ENCODE measurements around the gene FGFBP2.

Gene FGFBP2

GRCh38 chr4:15989424-15989823 lies 26.4 kb upstream of the FGFBP2 start:
- POLR2A ChIA-PET: no interaction called here
- CTCF ChIA-PET: no interaction called here
- TF ChIP-seq BHLHE40 (IDR thresholded peaks at IDR 0.05; ENCODE audit: borderline replicate concordance): no peak
- TF ChIP-seq FOXA1 (IDR thresholded peaks at IDR 0.05): no peak
- no peak for TF ChIP-seq ARNT (IDR thresholded peaks at IDR 0.05)
- no peak for TF ChIP-seq NFRKB (IDR thresholded peaks at IDR 0.05)
- TF ChIP-seq CTBP1 (IDR thresholded peaks at IDR 0.05; ENCODE audit: borderline replicate concordance): no peak
- TF ChIP-seq SUZ12 (IDR thresholded peaks at IDR 0.05): no peak
- DNase-seq (ENCODE audit: extremely low spot score): no peak

GRCh38 chr4:15988222-15988621 lies 25.2 kb upstream of the FGFBP2 start:
- CTCF ChIA-PET: no interaction called here
- TF ChIP-seq SUZ12 (IDR thresholded peaks at IDR 0.05) (no peak), HDGF (IDR thresholded peaks at IDR 0.05; ENCODE audit: borderline replicate concordance) (no peak), NFRKB (IDR thresholded peaks at IDR 0.05) (no peak), SP1 (IDR thresholded peaks at IDR 0.05) (no peak), ARNT (IDR thresholded peaks at IDR 0.05) (no peak), FOXK2 (IDR thresholded peaks at IDR 0.05) (no peak), L3MBTL2 (conservative IDR thresholded peaks at IDR 0.05) (no peak), PKNOX1 (IDR thresholded peaks at IDR 0.05) (no peak), FOXM1 (IDR thresholded peaks at IDR 0.05; ENCODE audit: borderline replicate concordance) (no peak), FOXA1 (IDR thresholded peaks at IDR 0.05) (no peak), BHLHE40 (IDR thresholded peaks at IDR 0.05; ENCODE audit: borderline replicate concordance) (no peak)
- DNase-seq (ENCODE audit: extremely low spot score): no peak
- POLR2A ChIA-PET: no interaction called here

GRCh38 chr4:15986907-15987306 lies 23.9 kb upstream of the FGFBP2 start:
- ChIA-PET POLR2A (no interaction called here), CTCF (no interaction called here)
- TF ChIP-seq FOXM1 (IDR thresholded peaks at IDR 0.05; ENCODE audit: borderline replicate concordance): no peak

GRCh38 chr4:15983610-15984009 lies 20.6 kb upstream of the FGFBP2 start:
- TF ChIP-seq SUZ12 (IDR thresholded peaks at IDR 0.05) (no peak), PKNOX1 (IDR thresholded peaks at IDR 0.05) (no peak), FOXK2 (IDR thresholded peaks at IDR 0.05) (no peak), FOXM1 (IDR thresholded peaks at IDR 0.05; ENCODE audit: borderline replicate concordance) (no peak), BHLHE40 (IDR thresholded peaks at IDR 0.05; ENCODE audit: borderline replicate concordance) (no peak), ELF4 (IDR thresholded peaks at IDR 0.05) (no peak), FOXA1 (IDR thresholded peaks at IDR 0.05) (no peak), HDGF (IDR thresholded peaks at IDR 0.05; ENCODE audit: borderline replicate concordance) (no peak), NFRKB (IDR thresholded peaks at IDR 0.05) (no peak), ZNF384 (IDR thresholded peaks at IDR 0.05) (no peak), LEF1 (IDR thresholded peaks at IDR 0.05; ENCODE audit: borderline replicate concordance) (no peak), CTBP1 (IDR thresholded peaks at IDR 0.05; ENCODE audit: borderline replicate concordance) (no peak), SP1 (IDR thresholded peaks at IDR 0.05) (no peak), L3MBTL2 (conservative IDR thresholded peaks at IDR 0.05) (no peak), TARDBP (IDR thresholded peaks at IDR 0.05) (no peak), ARNT (IDR thresholded peaks at IDR 0.05) (no peak)
- no peak for DNase-seq (ENCODE audit: extremely low spot score)
- ChIA-PET CTCF (no interaction called here), POLR2A (no interaction called here)

More at GRCh38 chr4:15986907-15987306, 23.9 kb upstream of the FGFBP2 start:
- DNase-seq (ENCODE audit: extremely low spot score): no peak

- TF ChIP-seq SUZ12 (IDR thresholded peaks at IDR 0.05) (no peak), SP1 (IDR thresholded peaks at IDR 0.05) (no peak), FOXK2 (IDR thresholded peaks at IDR 0.05) (no peak), LEF1 (IDR thresholded peaks at IDR 0.05; ENCODE audit: borderline replicate concordance) (no peak), PKNOX1 (IDR thresholded peaks at IDR 0.05) (no peak), ZNF384 (IDR thresholded peaks at IDR 0.05) (no peak), NFRKB (IDR thresholded peaks at IDR 0.05) (no peak), ELF4 (IDR thresholded peaks at IDR 0.05) (no peak), FOXM1 (IDR thresholded peaks at IDR 0.05; ENCODE audit: borderline replicate concordance) (no peak)
- ChIA-PET CTCF (no interaction called here), POLR2A (no interaction called here)
- DNase-seq (ENCODE audit: extremely low spot score): no peak
Measured at GRCh38 chr4:15982842-15983524, 20.0 kb upstream of the FGFBP2 start.

GRCh38 chr4:15976456-15977447 lies 13.8 kb upstream of the FGFBP2 start:
- no peak for TF ChIP-seq ZNF384 (IDR thresholded peaks at IDR 0.05)
- no peak for TF ChIP-seq FOXA1 (IDR thresholded peaks at IDR 0.05)
- no peak for TF ChIP-seq FOXM1 (IDR thresholded peaks at IDR 0.05; ENCODE audit: borderline replicate concordance)
- TF ChIP-seq SP1 (IDR thresholded peaks at IDR 0.05): no peak
- DNase-seq (ENCODE audit: extremely low spot score): no peak
- ChIA-PET CTCF (no interaction called here), POLR2A (no interaction called here)
